Measurements from ENCODE around the gene TESK2.

DNA sequence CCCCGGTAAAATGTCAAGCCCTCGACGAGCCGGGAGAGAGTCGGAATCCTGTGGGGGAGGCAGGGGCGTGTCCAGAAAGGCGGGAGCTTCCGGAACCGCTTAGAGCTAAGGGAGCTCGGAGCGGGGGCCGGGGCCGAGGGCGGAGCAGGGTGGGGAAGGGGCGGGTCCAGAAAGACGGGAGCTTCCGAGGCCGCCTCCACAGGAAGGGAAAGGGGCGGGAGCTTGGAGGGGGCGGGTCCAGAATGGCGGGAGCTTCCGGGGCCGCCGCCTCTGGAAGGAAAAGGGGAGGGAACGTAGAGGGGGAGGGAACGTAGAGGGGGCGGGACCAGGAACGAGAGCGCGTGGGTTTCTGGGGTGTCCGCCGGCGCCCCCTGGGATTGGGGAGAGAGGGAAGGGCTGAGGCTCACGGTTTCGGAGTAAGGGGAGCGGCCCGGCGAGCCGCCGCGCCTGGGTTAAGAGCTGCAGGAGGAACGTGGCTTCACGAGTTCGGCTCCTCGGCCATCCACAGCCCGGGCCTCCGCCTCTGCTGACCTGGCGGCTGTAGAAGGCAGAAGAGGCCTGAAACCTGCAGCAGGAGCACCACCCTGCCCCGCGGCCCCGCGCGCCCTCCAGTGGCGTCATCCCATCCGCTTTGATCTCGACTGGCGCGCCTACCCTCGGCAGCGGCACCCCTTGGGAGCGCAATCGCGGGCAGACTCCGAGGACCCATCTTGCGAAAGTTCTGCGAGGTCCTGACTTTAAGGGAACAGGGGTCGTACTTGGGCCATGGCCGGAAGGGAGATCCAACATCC, 187.2 kb downstream of the TESK2 start:
- TF ChIP-seq EZH2phosphoT487 (IDR thresholded peaks at IDR 0.05; ENCODE audit: insufficient read depth, low read depth) (no peak), EZH2 (IDR thresholded peaks at IDR 0.05; ENCODE audit: insufficient read depth, poor library complexity, severe bottlenecking) (no peak)

Measured in GM23248 (cell line).